NCI-H2029 treated with DMSO at 0.1 percent for 48 hours (cell line): ENCODE data around the gene FBXO44.

Experiments
- DNase-seq: peaks from one replicate; lab custom pipeline; 2025; lab: John Stamatoyannopoulos, UW

The FBXO44 gene

DNA sequence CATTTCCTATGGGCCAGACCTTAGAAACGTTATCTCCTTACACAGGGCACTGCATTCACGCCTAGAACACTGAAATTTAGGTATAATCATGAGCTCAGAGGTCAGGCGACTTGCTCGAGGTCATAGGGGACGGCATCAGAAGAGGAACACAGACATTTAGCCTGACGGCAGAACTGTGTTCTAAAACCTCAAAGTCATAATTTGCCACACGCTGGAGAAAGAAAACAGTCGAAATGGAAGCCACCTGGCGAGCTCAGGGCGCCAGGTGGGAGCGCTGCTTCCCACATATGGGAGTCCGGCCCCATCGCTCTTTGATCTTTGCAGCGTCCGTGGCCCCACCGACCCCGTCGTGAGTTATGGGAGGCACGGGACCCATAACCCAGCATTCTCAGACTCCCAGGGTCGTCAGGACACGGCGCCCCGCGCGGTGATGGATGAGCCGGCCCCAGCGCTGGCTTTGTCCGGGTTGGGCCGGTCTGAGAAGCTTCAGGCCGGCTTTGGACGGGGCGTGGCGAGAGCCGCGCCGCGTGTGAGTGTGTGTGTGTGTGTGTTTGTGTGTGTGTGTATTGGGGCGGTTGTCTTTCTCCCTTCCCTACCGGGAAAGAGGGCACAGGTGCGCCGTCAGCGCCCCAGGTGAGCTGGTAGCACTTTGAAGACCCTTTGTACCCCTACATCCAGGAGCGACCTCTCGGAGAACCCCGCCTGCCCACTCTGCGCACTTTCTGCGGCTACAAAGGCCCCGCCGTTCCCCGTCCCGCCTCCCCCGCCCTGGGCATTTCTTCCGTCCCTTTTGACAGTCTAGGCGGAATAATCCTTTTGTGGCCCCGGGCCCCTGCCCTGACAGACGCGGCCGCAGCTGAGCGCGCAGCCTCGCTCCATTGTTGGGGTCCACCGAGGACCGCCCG, 36.0 kb downstream of the FBXO44 start:
- no peak for DNase-seq

DNA sequence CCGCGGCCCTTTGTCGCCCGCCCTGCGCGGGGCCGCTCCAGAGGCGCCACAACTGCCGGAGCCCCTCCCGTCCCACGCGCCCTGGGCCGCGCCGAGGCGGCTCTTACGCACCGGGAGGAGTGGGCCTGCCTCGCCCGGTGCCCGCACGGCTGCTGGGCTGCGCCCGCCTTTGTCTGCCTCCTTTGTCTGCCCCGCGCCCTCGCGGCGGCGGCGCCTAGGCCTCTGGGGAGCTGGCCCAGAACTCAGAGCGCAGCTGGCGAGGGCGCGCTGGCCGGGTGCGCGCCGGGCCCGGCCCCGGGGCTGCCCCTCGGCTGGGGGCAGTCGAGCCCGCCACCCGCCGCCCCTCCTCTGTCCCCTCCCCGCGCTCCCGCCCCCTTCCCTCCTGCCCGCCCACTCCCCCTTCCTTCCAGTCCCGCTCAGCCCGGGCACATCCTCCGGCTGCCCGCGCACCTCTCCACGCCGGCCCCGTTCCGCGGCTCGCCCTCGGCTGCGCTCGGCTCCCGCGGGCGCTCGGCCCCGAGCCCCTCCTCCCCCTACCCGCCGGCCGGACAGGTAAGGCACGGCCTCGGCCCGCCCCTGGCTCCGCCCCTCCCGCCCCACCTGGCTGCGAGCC, 36.7 kb downstream of the FBXO44 start, which contains the start of gene DRAXIN:
DRAXIN (plus strand) TSS at position 409 of the 613 bp plus-strand sequence. CDS start 14,549 bp downstream, outside the sequence.
- DNase-seq, result no peak

DNA sequence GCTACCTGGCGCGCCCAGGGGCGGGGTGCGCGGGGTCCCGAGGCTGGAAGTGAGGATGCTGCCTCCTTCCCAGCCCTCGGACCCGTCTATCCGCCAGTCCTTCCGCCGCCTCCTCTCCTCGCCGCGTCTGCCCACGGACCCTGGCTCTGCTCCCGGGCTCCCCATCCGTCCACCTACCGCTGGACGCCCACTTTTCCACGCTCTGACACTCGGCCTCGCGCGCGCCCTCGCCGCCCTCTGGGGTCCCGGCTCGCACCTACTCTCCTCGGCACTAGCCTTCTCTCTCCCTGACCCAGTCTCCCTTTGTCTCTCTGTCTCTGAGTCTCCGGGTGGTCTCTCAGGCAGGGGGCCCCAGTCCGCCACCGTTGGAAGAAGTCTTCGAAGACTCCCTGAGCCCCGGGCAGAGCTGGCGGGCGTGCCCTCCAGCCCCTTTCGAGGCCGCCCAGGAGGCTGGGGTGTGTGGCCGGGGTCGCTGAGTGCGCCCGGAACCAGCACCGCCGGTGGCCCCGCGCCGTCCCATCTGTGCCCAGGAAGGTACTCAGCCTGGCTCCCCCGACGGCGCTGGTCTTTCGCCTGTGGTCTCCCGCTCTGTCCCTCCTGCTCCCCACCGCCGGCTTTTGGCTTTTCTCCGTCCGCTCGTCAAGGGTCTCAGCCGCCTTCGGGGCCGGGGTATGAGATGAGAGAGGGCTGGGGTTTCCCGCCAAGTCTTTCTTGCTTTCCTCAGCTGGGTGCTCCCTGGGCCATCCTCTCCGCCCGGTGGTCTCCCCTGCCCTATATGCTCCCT, 37.4 kb downstream of the FBXO44 start:
- DNase-seq, result no peak

DNA sequence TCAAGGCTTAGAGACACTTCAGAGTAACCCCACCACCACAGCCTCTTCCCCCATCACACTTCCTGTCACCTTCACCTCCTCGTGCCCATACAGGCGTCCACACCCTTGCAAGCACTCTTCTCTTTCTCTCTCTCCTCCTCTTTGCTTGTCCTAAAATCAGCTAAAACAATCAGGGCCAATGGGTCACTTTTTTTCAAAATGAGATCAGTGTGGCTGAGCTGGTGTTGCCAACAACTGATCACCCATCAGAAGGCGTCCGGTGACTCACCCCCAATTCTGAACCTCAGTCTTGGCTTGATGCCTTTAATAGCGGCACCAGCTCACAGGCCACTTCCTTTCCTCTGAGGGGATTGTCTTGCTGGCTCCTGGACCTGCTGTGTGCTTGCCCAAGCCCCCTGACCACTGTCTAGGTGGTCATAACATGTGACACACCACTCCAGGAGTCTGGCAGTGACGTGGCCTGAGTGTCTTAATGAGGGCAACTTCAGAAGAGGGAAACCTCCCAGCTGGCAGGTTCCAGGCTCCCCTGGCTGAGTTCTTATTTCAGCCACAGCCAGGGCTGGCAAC, 38.4 kb downstream of the FBXO44 start:
- DNase-seq, result no peak

DNA sequence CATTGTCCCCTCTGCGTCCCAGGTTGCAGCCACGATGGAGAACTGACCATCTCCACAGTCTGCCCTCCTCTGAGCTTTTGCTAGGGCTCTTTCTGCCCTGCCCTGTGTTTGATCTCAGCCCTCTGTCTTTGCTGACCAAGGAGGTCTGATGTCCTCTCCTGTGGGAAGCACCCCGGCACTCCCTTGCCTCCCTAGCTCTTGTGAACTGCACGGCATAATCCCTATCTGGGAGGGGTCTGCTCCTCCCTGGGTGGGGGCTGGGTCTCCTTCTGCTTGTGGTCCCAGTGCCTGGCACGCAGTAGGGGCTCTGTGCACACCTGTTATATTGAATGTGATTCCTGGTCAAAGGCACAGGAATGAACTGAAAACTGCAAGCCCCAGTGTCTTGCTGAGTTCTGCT, 39.2 kb downstream of the FBXO44 start:
- DNase-seq, result no peak

DNA sequence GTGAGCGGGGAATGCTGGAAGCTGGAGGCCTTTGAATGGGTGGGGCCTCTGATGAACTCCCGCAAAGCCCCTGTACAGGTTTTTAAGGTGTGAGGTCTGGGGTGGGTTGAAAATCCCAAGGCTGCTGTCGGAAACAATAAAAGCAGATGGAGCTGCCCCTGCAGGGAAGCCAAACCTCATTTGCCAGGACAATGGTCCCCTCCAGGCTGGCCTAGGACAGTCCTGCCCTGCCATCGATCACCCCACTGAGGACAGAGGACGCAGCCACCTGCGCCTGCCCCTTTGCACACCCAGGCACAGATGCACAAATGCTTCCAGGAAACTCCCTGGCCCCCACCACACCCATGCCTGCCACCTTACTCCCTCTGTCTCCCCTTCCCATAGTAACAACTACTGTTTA, 41.2 kb downstream of the FBXO44 start:
- DNase-seq, result no peak

DNA sequence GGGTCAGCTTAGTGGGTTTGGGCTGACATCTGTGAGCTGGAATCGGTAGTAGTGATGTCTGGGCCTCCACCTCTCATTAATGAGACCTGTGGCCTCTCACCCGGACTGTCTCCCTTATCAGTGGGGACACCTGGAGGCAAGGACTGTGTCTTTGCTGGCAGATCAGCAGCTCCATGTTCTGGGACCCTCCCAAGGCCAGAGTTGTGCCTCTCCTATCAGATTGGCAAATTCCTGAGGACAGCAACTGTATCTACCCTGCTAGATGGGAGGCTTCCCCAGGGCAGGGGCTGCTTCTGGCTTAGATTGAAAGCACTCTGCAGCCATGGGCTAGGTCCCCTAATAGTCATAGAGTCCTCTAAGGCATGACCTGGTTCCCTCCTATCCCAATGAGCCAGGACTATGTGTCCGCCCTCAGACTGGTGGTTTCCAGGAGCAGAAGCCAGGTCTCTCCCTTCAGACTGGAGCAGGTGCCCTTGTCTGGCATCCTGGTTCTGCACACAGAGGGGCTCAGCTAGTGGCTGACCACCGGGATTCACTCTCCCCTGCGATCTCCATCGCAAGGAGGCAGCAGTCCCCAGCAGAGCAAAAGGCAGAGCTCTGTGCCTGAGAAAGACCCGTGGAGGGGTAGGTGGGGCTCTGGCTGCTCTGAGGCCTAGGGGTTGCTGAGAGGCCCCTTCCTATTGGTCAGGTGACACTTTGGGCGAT, 42.7 kb downstream of the FBXO44 start:
- DNase-seq, result no peak

DNA sequence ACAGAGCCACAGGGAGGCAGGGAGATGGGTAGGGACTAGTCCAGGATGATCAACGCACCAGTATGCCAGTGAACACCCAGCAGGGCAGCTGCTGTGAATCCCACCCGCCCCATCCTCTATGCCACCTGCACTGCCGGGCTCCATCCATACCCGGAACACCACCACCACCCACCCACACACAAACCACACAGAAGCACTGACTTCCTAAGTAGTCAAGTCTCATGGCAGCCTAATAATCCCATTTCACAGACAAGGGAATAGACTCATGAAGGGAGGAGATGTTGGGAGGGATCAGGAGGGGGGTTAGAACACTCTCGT, 43.2 kb downstream of the FBXO44 start:
- no peak for DNase-seq

DNA sequence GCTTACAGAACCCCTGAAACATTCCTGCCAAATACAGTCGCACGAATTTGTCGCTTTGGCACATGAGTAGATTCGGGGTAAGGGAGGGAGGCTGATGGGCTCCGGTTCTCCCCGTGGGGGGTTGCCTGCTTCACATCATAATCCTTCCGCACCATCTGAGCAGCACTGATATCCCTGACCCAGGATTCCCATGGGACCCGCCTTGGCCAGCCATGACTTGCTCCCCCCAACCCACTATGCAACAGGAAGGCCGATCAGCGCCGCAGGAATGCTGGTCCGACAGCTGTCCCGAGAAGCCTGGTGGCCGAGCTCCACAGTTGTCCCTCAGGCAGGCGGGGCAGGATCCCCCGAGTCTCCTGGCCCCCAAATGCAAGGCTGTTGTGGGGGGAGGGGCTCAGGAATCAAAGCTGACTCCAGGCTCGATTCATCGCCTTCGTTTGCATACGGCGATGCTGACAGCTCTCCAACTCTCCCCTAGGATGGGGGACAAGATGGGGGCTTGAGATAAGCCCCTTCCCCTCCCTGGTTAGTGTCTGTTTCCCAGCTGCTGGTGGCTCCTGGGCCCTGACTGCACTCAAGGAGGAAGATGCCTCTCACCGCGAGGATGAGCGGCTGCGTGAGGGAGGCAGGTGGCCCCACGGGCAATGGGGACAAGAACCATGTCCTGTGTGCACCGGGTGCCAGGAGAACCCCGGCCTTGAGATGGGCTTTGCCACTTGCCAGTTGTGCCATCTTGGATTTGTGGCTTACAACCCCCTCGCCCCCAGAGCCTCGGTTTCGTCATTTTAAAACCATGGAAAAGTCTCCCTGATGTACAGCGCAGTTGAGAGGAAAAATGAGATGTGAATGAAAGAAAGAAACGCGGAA, 46.2 kb downstream of the FBXO44 start:
- no peak for DNase-seq

DNA sequence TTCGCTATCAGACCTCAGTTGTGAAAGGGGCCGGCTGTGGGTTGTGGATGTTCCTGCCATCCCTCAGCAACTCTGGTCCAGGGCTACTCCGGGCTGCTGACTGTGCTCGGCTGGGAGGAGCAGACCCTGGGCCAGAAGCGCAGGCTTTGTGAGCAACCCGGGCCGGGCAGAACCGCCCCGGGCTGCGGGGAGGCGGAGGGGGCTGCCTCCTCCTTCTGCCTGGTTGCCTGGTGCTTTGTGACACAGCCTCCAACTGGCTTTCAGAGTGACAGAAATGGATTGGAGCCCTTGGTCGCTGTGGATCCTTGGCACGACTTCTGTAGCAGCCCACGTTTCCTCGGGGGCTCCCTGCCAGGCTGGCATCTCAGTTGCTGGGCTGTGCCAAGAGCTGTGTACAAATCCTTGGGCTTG, 46.9 kb downstream of the FBXO44 start:
- no peak for DNase-seq

DNA sequence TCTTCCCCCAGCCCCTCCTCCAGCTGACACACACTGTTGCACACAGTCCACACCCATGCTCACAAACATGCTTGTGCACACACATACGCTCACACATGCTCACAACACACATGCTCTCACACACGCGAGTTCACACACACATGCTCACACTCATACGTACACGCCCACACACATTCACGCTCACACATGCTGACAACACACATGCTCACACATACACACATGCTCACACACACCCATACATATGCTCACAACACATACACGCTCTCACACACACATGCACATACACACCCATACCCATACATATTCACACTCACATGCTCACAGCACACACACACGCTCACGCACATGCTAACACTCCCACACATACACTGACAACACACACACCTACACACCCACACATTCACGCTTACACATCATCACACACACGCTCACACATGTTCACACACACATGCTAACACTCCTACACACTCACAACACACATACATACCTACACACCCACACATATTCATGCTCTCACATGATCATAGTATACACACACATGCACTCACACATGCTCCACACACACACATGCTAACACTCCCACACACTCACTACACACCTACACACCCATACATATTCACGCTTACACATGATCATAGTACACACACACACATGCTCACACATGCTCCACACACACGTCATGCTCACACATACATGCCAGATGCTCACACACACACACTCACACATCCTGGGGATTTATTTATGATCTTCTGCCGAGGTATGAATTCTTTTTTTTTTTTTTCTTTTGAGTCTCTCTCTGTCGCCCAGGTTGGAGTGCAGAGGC, 47.5 kb downstream of the FBXO44 start:
- DNase-seq, result no peak

DNA sequence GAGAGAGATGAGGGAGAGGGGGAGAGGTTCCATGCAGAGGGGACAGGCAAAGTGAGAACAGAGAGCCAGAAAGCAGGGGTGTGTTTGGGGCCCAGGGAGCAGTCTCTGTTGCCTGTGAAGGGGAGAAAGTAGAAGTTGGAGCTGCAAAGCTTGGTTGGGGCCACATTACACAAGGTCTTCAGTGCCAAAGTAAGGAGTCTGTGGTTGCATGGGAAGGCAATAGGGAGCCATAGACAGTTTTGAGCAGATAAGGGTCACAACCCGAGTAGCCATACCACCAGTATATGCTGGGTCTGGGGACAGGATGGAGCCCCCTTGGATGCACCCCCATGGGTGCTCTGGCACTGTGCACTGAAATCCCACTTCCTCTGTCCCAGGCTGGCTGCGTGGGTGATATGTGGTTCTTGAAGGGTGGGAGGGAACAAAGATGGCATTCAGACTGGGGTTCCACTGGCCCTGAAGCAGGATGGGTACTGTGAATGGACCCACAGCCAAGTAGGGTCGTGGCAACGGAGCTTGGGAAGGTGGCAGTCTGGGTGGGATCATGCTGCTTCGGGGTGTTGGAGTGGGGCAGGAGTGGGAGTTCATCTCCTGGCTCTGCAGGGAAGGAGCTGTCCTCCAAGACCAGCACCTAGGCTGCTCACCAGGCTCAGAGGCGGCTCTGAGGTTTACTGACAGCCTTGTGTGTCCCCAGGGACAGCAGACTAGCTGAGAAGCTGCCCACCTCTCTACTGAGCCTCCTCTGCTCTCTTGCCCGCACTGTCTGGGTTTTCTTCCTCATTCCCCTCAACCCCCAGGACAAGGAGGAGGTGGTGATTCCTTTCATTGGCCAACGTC, 48.9 kb downstream of the FBXO44 start:
- no peak for DNase-seq

DNA sequence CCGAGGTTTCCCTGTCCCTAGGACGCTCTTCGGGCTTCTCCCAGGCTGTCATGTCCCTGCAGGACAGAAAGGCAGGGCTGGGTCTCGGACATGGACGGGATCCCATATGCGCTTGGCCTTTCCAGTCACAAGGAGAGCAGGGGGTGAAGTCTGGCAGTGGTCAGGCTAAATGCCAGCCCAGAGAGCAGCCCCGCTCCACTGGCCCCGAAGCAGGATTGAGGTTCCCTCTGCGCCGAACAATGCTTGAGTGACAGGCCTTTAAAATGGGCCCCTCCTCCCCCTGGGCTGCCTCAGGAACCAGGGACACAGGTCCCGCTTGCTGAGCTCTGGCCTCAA, 49.5 kb downstream of the FBXO44 start:
- no peak for DNase-seq

DNA sequence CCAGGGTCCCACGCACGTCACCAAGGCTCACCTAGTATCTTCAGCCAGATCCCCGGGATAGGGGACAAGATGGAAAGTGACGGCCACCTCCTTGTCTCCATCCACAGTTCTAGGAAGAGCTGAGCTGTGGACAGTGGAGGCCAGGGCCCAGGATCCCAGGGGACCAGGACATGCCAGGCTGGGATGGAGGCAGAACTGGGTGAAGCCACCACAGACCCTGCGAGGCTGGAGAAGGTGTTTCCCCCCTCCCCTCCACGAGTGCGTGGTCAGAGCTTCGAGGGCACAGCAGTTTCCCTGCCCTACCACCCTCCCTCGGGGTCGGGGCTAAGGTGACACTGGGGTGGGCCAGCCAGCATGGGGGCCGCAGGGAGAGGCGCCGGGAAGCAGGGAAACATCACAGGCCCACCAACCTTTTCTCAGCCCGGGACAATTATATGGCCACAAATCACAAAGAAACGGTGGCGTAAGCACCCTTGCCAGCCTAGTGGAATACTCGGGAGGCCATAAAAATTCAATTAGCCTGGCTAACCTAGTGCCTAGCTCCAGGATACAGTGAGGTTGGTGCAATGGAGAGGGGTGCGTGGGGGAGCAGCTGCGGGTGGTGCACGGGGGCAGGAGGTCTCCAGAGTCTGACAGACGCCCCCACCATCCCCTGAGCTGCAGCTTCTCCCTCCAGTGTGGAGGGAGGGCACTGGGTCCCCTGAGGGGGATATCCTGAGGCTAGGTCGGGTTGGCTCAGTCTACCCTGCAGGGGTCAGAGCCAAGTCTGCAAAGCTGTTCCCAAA, 50.2 kb downstream of the FBXO44 start:
- DNase-seq, result no peak

DNA sequence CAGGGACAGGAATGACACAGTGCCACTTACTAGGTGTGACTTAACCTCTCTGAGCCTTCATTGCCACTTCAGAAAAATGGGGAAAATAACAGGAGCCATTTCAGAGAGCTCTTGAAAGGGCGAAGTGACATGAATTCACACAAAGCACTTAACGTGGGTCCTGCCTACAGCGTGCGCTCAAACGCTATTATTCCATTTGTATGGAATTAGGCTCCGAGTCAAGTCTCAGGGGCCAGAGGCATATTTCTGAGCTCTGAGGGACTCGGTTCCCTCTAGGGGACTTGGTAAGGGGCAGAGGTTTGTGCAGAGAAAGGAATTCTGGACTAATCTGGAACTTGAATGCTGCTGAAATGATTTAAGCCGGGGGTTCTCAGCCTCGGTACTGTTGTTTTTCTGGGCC, 50.9 kb downstream of the FBXO44 start:
- no peak for DNase-seq

DNA sequence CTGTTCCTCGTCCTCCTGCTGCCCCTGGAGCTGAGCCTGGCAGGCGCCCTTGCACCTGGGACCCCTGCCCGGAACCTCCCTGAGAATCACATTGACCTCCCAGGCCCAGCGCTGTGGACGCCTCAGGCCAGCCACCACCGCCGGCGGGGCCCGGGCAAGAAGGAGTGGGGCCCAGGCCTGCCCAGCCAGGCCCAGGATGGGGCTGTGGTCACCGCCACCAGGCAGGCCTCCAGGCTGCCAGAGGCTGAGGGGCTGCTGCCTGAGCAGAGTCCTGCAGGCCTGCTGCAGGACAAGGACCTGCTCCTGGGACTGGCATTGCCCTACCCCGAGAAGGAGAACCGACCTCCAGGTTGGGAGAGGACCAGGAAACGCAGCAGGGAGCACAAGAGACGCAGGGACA, 51.6 kb downstream of the FBXO44 start:
- no peak for DNase-seq

DNA sequence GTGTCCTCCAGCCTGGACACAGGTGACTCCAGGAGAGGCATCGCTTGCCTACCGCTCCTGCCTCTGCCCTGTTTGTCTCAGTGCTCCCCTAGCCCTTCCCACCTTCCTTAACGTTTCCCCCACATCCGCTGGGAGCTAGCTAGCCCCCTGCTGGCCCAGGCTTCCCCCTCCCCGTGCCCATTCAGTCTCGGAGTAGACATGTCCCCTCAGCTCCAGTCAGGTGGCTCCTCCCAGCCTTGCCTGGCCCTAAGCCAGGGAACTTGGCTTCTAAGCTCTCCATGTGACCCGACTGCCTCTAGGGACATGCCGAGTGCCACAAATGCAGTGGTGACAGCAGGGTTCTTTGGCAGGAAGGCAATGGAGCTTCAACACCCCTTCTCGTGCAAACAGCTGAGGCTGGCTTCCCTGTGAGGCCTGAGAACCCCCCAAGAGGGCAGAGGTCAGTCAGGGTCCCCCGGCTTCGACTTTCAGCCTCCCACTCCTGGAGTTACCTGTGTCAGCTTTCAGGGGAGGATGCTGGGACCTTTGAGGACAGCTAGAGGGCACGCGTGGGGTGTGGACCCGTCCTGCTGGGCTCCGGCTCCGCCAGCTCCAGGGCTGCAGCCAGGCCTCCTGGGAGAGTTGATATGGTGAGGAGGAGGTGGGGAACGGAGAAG, 53.1 kb downstream of the FBXO44 start:
- DNase-seq, result no peak
